Activated CD4-positive, alpha-beta T cell treated with anti-CD3 and anti-CD28 coated beads, Interleukin-2, amount 10 ng/mL, durations not matched to agents 7 days and 5 days (primary cell): ENCODE results near the gene HIVEP3. TPM values are rescaled to one million over a fixed set of nuclear protein-coding genes. Genes with fewer than 3 reads are reported as not detected.

ENCODE experiments used
- CTCF ChIA-PET: fragments of 350-600 bp; sonication (Branson Sonifier 250); formaldehyde crosslinking; loops from one replicate; lab custom pipeline; 2021; ENCODE audit warnings: antibody characterized with exemption; lab: Charles Lee
- POLR2A ChIA-PET: fragments of 350-600 bp; sonication (Branson Sonifier 250); formaldehyde crosslinking; loops from one replicate; lab custom pipeline; 2021; ENCODE audit warnings: antibody characterized with exemption; lab: Charles Lee
- DNase-seq: peaks from one replicate; pipeline ENCODE4 v3.0.0-alpha.2; 2020
- H3K27ac Mint-ChIP-seq: one replicate; pipeline ENCODE4 v1.8.0; 2021; ENCODE audit warnings: mild to moderate bottlenecking, moderate library complexity, mixed read lengths
- H3K27me3 Mint-ChIP-seq: one replicate; pipeline ENCODE4 v1.8.0; 2021; ENCODE audit warnings: mixed read lengths
- H3K36me3 Mint-ChIP-seq: one replicate; pipeline ENCODE4 v1.8.0; 2021; ENCODE audit warnings: low read depth, mixed read lengths
- H3K4me1 Mint-ChIP-seq: one replicate; pipeline ENCODE4 v1.8.0; 2021; ENCODE audit warnings: mixed read lengths
- H3K4me3 Mint-ChIP-seq: one replicate; pipeline ENCODE4 v1.8.0; 2021; ENCODE audit warnings: mild to moderate bottlenecking, moderate library complexity, mixed read lengths
- H3K9me3 Mint-ChIP-seq: one replicate; pipeline ENCODE4 v1.8.0; 2021; ENCODE audit warnings: mixed read lengths
- total RNA-seq, 2 experiments: library from RNA; stranded (reverse); gene quantifications; one replicate each; pipeline ENCODE4 v1.2.3, GENCODE V29; 2021

The HIVEP3 gene
- total RNA-seq, 2 experiments from 2014 or later: 18.4 to 21.5 TPM

GRCh38 chr1:41660570-41661427 is 257.9 kb downstream of the HIVEP3 start:
- H3K4me1 Mint-ChIP-seq: peaks cover 81% of the 10 kb centered on the region
- no peak for DNase-seq
- peaks cover 6% of the 10 kb centered on the region for H3K36me3 Mint-ChIP-seq
- no peaks in the 10 kb centered on the region for H3K27me3 Mint-ChIP-seq
- H3K4me3 Mint-ChIP-seq: peak overlapping the region; percentile 89
- ChIA-PET POLR2A (no interaction called here), CTCF (interaction anchor here (1.3 to 6.1 kb wide), 4 partner anchors 13 to 34 kb away, joined by 4 to 21 read pairs (median 4); no protein-coding TSS in a partner anchor)
- H3K9me3 Mint-ChIP-seq: no peaks in the 10 kb centered on the region
- H3K27ac Mint-ChIP-seq: peak overlapping the region; percentile 88

GRCh38 chr1:41659903-41660302 is 258.8 kb downstream of the HIVEP3 start:
- Mint-ChIP-seq H3K27ac (no peak overlapping the region), H3K36me3 (peaks cover 6% of the 10 kb centered on the region), H3K27me3 (no peaks in the 10 kb centered on the region), H3K9me3 (no peaks in the 10 kb centered on the region), H3K4me1 (peaks cover 77% of the 10 kb centered on the region), H3K4me3 (peak overlapping the region; percentile 15)
- CTCF ChIA-PET: interaction anchor here (1.4 to 6.1 kb wide), 3 partner anchors 8 to 23 kb away, joined by 5 to 24 read pairs (median 21); no protein-coding TSS in a partner anchor
- POLR2A ChIA-PET: no interaction called here
- no peak for DNase-seq

- H3K4me1 Mint-ChIP-seq: peaks cover 71% of the 10 kb centered on the region
- ChIA-PET CTCF (interaction anchor here (1.3 to 6.1 kb wide), 4 partner anchors 9 to 24 kb away, joined by 3 to 24 read pairs (median 13); no protein-coding TSS in a partner anchor), POLR2A (interaction anchor here (0.6 kb wide), 1 partner anchor 245 kb away, joined by 4 read pairs; no protein-coding TSS in a partner anchor)
- H3K4me3 Mint-ChIP-seq: no peak overlapping the region
- H3K27ac Mint-ChIP-seq: peak overlapping the region; percentile 2
- H3K27me3 Mint-ChIP-seq: no peaks in the 10 kb centered on the region
- no peaks in the 10 kb centered on the region for H3K9me3 Mint-ChIP-seq
- DNase-seq: no peak
- peaks cover 6% of the 10 kb centered on the region for H3K36me3 Mint-ChIP-seq
Measured at GRCh38 chr1:41659159-41659495, 259.6 kb downstream of the HIVEP3 start.

- H3K4me3 Mint-ChIP-seq: no peak overlapping the region
- peaks cover 6% of the 10 kb centered on the region for H3K36me3 Mint-ChIP-seq
- ChIA-PET POLR2A (interaction anchor here (0.6 kb wide), 1 partner anchor 245 kb away, joined by 4 read pairs; no protein-coding TSS in a partner anchor), CTCF (interaction anchor here (1.2 to 6.1 kb wide), 4 partner anchors 10 to 85 kb away, joined by 3 to 24 read pairs (median 12); no protein-coding TSS in a partner anchor)
- DNase-seq: no peak
- no peaks in the 10 kb centered on the region for H3K9me3 Mint-ChIP-seq
- H3K27me3 Mint-ChIP-seq: no peaks in the 10 kb centered on the region
- H3K27ac Mint-ChIP-seq: peak overlapping the region; percentile 55
- peaks cover 70% of the 10 kb centered on the region for H3K4me1 Mint-ChIP-seq
Measured at GRCh38 chr1:41658431-41659158, 260.1 kb downstream of the HIVEP3 start.

GRCh38 chr1:41657679-41658295 is 260.9 kb downstream of the HIVEP3 start:
- H3K36me3 Mint-ChIP-seq: peaks cover 6% of the 10 kb centered on the region
- H3K27me3 Mint-ChIP-seq: no peaks in the 10 kb centered on the region
- CTCF ChIA-PET: interaction anchor here (1.2 to 6.1 kb wide), 4 partner anchors 11 to 84 kb away, joined by 3 to 24 read pairs (median 12); no protein-coding TSS in a partner anchor
- H3K27ac Mint-ChIP-seq: no peak overlapping the region
- H3K4me3 Mint-ChIP-seq: no peak overlapping the region
- POLR2A ChIA-PET: no interaction called here
- no peaks in the 10 kb centered on the region for H3K9me3 Mint-ChIP-seq
- DNase-seq: no peak
- H3K4me1 Mint-ChIP-seq: peaks cover 73% of the 10 kb centered on the region

- Mint-ChIP-seq H3K27ac (no peak overlapping the region), H3K27me3 (no peaks in the 10 kb centered on the region)
Measured at GRCh38 chr1:41656825-41657500, 261.8 kb downstream of the HIVEP3 start.

GRCh38 chr1:41656068-41656467 is 262.7 kb downstream of the HIVEP3 start:
- peaks cover 71% of the 10 kb centered on the region for H3K4me1 Mint-ChIP-seq
- POLR2A ChIA-PET: interaction anchor here (0.8 kb wide), 1 partner anchor 17 kb away, joined by 4 read pairs; no protein-coding TSS in a partner anchor
- H3K36me3 Mint-ChIP-seq: peaks cover 6% of the 10 kb centered on the region
- H3K27me3 Mint-ChIP-seq: no peaks in the 10 kb centered on the region
- H3K9me3 Mint-ChIP-seq: no peaks in the 10 kb centered on the region
- H3K4me3 Mint-ChIP-seq: no peak overlapping the region
- CTCF ChIA-PET: interaction anchor here (1.6 to 6.1 kb wide), 3 partner anchors 11 to 18 kb away, joined by 6 to 24 read pairs (median 21); no protein-coding TSS in a partner anchor
- H3K27ac Mint-ChIP-seq: peak overlapping the region; percentile 27
- DNase-seq: no peak

More at GRCh38 chr1:41656825-41657500, 261.8 kb downstream of the HIVEP3 start:
- H3K36me3 Mint-ChIP-seq: peaks cover 6% of the 10 kb centered on the region
- no peak for DNase-seq
- H3K4me3 Mint-ChIP-seq: no peak overlapping the region
- peaks cover 77% of the 10 kb centered on the region for H3K4me1 Mint-ChIP-seq
- ChIA-PET CTCF (interaction anchor here (0.8 to 6.1 kb wide), 5 partner anchors 8 to 70 kb away, joined by 3 to 24 read pairs (median 4); no protein-coding TSS in a partner anchor), POLR2A (interaction anchor here (0.8 kb wide), 1 partner anchor 16 kb away, joined by 4 read pairs; no protein-coding TSS in a partner anchor)
- H3K9me3 Mint-ChIP-seq: no peaks in the 10 kb centered on the region

- no peak overlapping the region for H3K4me3 Mint-ChIP-seq
- H3K9me3 Mint-ChIP-seq: no peaks in the 10 kb centered on the region
- H3K27ac Mint-ChIP-seq: no peak overlapping the region
- CTCF ChIA-PET: interaction anchor here (1.6 to 6.1 kb wide), 3 partner anchors 11 to 18 kb away, joined by 6 to 24 read pairs (median 21); no protein-coding TSS in a partner anchor
- POLR2A ChIA-PET: no interaction called here
- DNase-seq: no peak
- H3K4me1 Mint-ChIP-seq: peaks cover 71% of the 10 kb centered on the region
- no peaks in the 10 kb centered on the region for H3K27me3 Mint-ChIP-seq
- peaks cover 7% of the 10 kb centered on the region for H3K36me3 Mint-ChIP-seq
Measured at GRCh38 chr1:41655632-41656031, 263.1 kb downstream of the HIVEP3 start.

GRCh38 chr1:41653574-41653973 is 265.1 kb downstream of the HIVEP3 start:
- ChIA-PET CTCF (interaction anchor here (0.6 to 1.9 kb wide), 5 partner anchors 10 to 160 kb away, joined by 3 to 6 read pairs (median 3); no protein-coding TSS in a partner anchor), POLR2A (no interaction called here)
- DNase-seq: no peak
- H3K36me3 Mint-ChIP-seq: peaks cover 19% of the 10 kb centered on the region
- no peaks in the 10 kb centered on the region for H3K27me3 Mint-ChIP-seq
- no peak overlapping the region for H3K27ac Mint-ChIP-seq
- H3K9me3 Mint-ChIP-seq: no peaks in the 10 kb centered on the region
- H3K4me1 Mint-ChIP-seq: peaks cover 68% of the 10 kb centered on the region
- no peak overlapping the region for H3K4me3 Mint-ChIP-seq

GRCh38 chr1:41652384-41653265 is 266.1 kb downstream of the HIVEP3 start:
- H3K27ac Mint-ChIP-seq: no peak overlapping the region
- peaks cover 59% of the 10 kb centered on the region for H3K4me1 Mint-ChIP-seq
- H3K36me3 Mint-ChIP-seq: peaks cover 24% of the 10 kb centered on the region
- no peak for DNase-seq
- ChIA-PET POLR2A (no interaction called here), CTCF (interaction anchor here (0.8 to 1.9 kb wide), 8 partner anchors 10 to 161 kb away, joined by 3 to 6 read pairs (median 3); no protein-coding TSS in a partner anchor)
- H3K27me3 Mint-ChIP-seq: no peaks in the 10 kb centered on the region
- no peaks in the 10 kb centered on the region for H3K9me3 Mint-ChIP-seq
- no peak overlapping the region for H3K4me3 Mint-ChIP-seq
